GM12878 (cell line): ENCODE results near the gene ROR2. TPM values are rescaled to one million over a fixed set of nuclear protein-coding genes. Genes with fewer than 3 reads are reported as not detected.
A peak's percentile ranks its signal among the peaks of the same experiment; 100 is the strongest.

Source experiments
- ATAC-seq: fragments of 200-7000 bp; cut with Tn5 transposase; 3 replicates; pipeline ENCODE4 v1.9.1; 2020; ENCODE audit warnings: mild to moderate bottlenecking, moderate library complexity
- BruUV-seq: library from RNA; stranded (reverse); fragments of 400-500 nt; replicated peaks from 2 replicates; lab custom pipeline; 2021; lab: Mats Ljungman, UMichigan
- CTCF ChIA-PET: fragments of 300-600 bp; sonication (Branson Sonifier 250); formaldehyde crosslinking; extraction: SDS; loops from one replicate; lab custom pipeline; 2021; ENCODE audit warnings: inconsistent platforms; lab: Yijun Ruan, JAX
- POLR2A ChIA-PET: fragments of 350-600 bp; formaldehyde crosslinking; extraction: SDS; loops from one replicate; lab custom pipeline; 2021; ENCODE audit warnings: inconsistent platforms; lab: Charles Lee
- RAD21 ChIA-PET: fragments of 300-600 bp; sonication (Branson Sonifier 250); formaldehyde crosslinking; loops from one replicate; lab custom pipeline; 2023; ENCODE audit warnings: antibody characterized with exemption; ENCODE audit not compliant: unreplicated experiment; lab: Charles Lee
- SMC1A ChIA-PET: fragments of 300-600 bp; sonication (Branson Sonifier 250); formaldehyde crosslinking; loops from one replicate; lab custom pipeline; 2023; ENCODE audit not compliant: unreplicated experiment, uncharacterized antibody; lab: Charles Lee
- DNase-seq: peaks from one replicate; pipeline ENCODE4 v3.0.0-alpha.2; 2011; ENCODE audit warnings: low read depth, low spot score
- FAIRE-seq: peaks from 3 replicates; lab custom pipeline; 2011; peaks lifted over from hg19 to GRCh38; lab: Jason Lieb, UNC
- H2AFZ ChIP-seq: 2 replicates; pipeline ENCODE4 v1.6.0; 2011; ENCODE audit warnings: low read depth, low read length, control low read depth; ENCODE audit not compliant: control insufficient read depth
- H3K27ac ChIP-seq: 2 replicates; pipeline ENCODE4 v1.5.1; 2011; ENCODE audit warnings: control low read depth; ENCODE audit not compliant: control insufficient read depth, insufficient read depth
- H3K27me3 ChIP-seq, 2 experiments: replicated peaks in 1 of 2; 2 replicates each; pipeline versions ENCODE4 v1.6.0 to v1.6.1; 2011; ENCODE audit warnings: low read length in 1 of 2; ENCODE audit not compliant: control insufficient read depth in 2 of 2, insufficient read depth in 2 of 2
- H3K36me3 ChIP-seq, 2 experiments: 2 replicates each; pipeline ENCODE4 v1.5.1; 2011; ENCODE audit warnings: low read length in 1 of 2; ENCODE audit not compliant: control insufficient read depth in 2 of 2, insufficient read depth in 2 of 2
- H3K4me1 ChIP-seq: 2 replicates; pipeline ENCODE4 v1.6.1; 2011; ENCODE audit warnings: mild to moderate bottlenecking, low read length, moderate library complexity, mixed read lengths; ENCODE audit not compliant: control insufficient read depth, insufficient read depth
- H3K4me2 ChIP-seq: 2 replicates; pipeline ENCODE4 v1.6.0; 2011; ENCODE audit warnings: control low read depth; ENCODE audit not compliant: control insufficient read depth, insufficient read depth
- H3K4me3 ChIP-seq: fragments of 200-600 bp; sonication (generic); 2 replicates; pipeline ENCODE4 v1.5.1; 2016
- H3K79me2 ChIP-seq: 2 replicates; pipeline ENCODE4 v1.6.0; 2011; ENCODE audit warnings: low read length; ENCODE audit not compliant: control insufficient read depth, insufficient read depth
- H3K9ac ChIP-seq: 2 replicates; pipeline ENCODE4 v1.8.0; 2011; ENCODE audit warnings: low read length, control low read depth, mixed read lengths; ENCODE audit not compliant: control insufficient read depth, insufficient read depth
- H3K9me3 ChIP-seq: replicated peaks from 3 replicates; pipeline ENCODE4 v1.5.1; 2011; ENCODE audit warnings: mild to moderate bottlenecking, low read length; ENCODE audit not compliant: control insufficient read depth, insufficient read depth
- H4K20me1 ChIP-seq: 2 replicates; pipeline ENCODE4 v1.6.0; 2011; ENCODE audit not compliant: control insufficient read depth, insufficient read depth
- CHD4 ChIP-seq: fragments of 200-600 bp; sonication (generic); IDR thresholded peaks from 2 replicates; pipeline ENCODE4 v1.6.1; 2016; ENCODE audit warnings: mild to moderate bottlenecking
- FOS ChIP-seq: IDR thresholded peaks from 3 replicates; pipeline ENCODE4 v1.6.1; 2011; ENCODE audit warnings: borderline replicate concordance; ENCODE audit not compliant: insufficient read length; ENCODE audit errors: extremely low read depth
- GABPA ChIP-seq: IDR thresholded peaks from 2 replicates; pipeline ENCODE4 v1.6.1; 2014; ENCODE audit warnings: antibody characterized with exemption, low read depth, mild to moderate bottlenecking, inconsistent platforms
- IRF4 ChIP-seq: IDR thresholded peaks from 2 replicates; pipeline ENCODE4 v1.6.1; 2011; ENCODE audit warnings: low read depth, low read length
- MYB ChIP-seq: fragments of 150-350 bp; IDR thresholded peaks from 2 replicates; pipeline ENCODE4 v1.6.1; 2014; ENCODE audit warnings: mild to moderate bottlenecking, low read depth, low read length, borderline replicate concordance
- RUNX3 ChIP-seq: IDR thresholded peaks from 2 replicates; pipeline ENCODE4 v1.6.1; 2012; ENCODE audit warnings: low read length, inconsistent platforms
- SUZ12 ChIP-seq: fragments of 200-600 bp; sonication (generic); IDR thresholded peaks from one replicate; pipeline ENCODE4 v1.6.1; 2018; ENCODE audit warnings: antibody characterized with exemption, mild to moderate bottlenecking; ENCODE audit not compliant: unreplicated experiment
- ZNF24 ChIP-seq: fragments of 450-650 bp; IDR thresholded peaks from 2 replicates; pipeline ENCODE4 v1.6.1; 2017; ENCODE audit warnings: antibody characterized with exemption, mild to moderate bottlenecking
- ZNF622 ChIP-seq: fragments of 450-650 bp; IDR thresholded peaks from 2 replicates; pipeline ENCODE4 v1.6.1; 2017; ENCODE audit warnings: mild to moderate bottlenecking, inconsistent platforms
- WGBS: methylation state at CpG from one replicate; pipeline ENCODE4 v1.1.6; 2016; ENCODE audit warnings: low lambda C conversion rate; ENCODE audit not compliant: insufficient replicate concordance, insufficient coverage; ENCODE audit errors: missing lambda C conversion rate; 5-methylcytosine and 5-hydroxymethylcytosine counted together
- in situ Hi-C: fragments of 300-500 bp; cut with MboI; formaldehyde crosslinking; loops from 9 replicates; pipeline ENCODE4 v1.14.3; 2018; ENCODE audit warnings: mixed read lengths
- intact Hi-C: fragments of 100-400 bp; cut with micrococcal nuclease; formaldehyde crosslinking; loops from one replicate; pipeline ENCODE4 v1.14.2; 2022; ENCODE audit not compliant: unreplicated experiment
- polyA plus RNA-seq, 11 experiments: library from polyadenylated mRNA; depleted of rRNA in 4 of 11; unstranded in 6 of 11; stranded (reverse) in 5 of 11; fragments of >200 nt; fragmentation: Nextera tagmentation in 4 of 11; fragmentation: Illumina TruSeq in 1 of 11; extraction: Ambion mirVana in 4 of 11; extraction: Trizol in 1 of 11; gene quantifications; 1 replicate in 1 of 11; 2 replicates in 10 of 11; pipeline versions ENCODE4 v1.2.1 to v1.2.3, GENCODE V29; 2011 to 2016; ENCODE audit warnings: inconsistent platforms in 2 of 11, missing spikeins in 2 of 11, low read depth in 1 of 11
- total RNA-seq, 4 experiments: library from RNA; depleted of rRNA in 3 of 4; stranded (reverse); fragments of >200 nt in 3 of 4; fragmentation: Illumina TruSeq in 1 of 4; extraction: Trizol in 1 of 4; gene quantifications; 2 replicates each; pipeline versions ENCODE4 v1.2.1 to v1.2.3, GENCODE V29; 2013 to 2021
- TF ChIP-seq, protein P1 (sequence below): IDR thresholded peaks from 2 replicates; pipeline ENCODE4 v1.6.1; 2012; ENCODE audit warnings: low read depth, low read length, improper control_type of control experiment
- TF ChIP-seq, protein P2 (sequence below): fragments of 450-650 bp; formaldehyde crosslinking; IDR thresholded peaks from 2 replicates; pipeline ENCODE4 v1.4.0; 2020; ENCODE audit warnings: mild to moderate bottlenecking, moderate library complexity
- TF ChIP-seq, protein P3 (sequence below): IDR thresholded peaks from 2 replicates; pipeline ENCODE4 v1.6.1; 2011; ENCODE audit warnings: low read depth, low read length, improper control_type of control experiment, borderline replicate concordance

Gene ROR2
- total and polyA plus RNA-seq, 10 of the 15 experiments (the other 5 are each of a cell fraction or from before 2014, with no cell fraction given) = 0.03 to 0.05 TPM; not detected in 8

GRCh38 chr9:91711755-91712601 is 238.1 kb downstream of the ROR2 start (continued):
- TF ChIP-seq, protein P1, sequence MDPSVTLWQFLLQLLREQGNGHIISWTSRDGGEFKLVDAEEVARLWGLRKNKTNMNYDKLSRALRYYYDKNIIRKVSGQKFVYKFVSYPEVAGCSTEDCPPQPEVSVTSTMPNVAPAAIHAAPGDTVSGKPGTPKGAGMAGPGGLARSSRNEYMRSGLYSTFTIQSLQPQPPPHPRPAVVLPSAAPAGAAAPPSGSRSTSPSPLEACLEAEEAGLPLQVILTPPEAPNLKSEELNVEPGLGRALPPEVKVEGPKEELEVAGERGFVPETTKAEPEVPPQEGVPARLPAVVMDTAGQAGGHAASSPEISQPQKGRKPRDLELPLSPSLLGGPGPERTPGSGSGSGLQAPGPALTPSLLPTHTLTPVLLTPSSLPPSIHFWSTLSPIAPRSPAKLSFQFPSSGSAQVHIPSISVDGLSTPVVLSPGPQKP = no peak
- no peak for TF ChIP-seq FOS
- TF ChIP-seq MYB = no peak
- TF ChIP-seq, protein P2, sequence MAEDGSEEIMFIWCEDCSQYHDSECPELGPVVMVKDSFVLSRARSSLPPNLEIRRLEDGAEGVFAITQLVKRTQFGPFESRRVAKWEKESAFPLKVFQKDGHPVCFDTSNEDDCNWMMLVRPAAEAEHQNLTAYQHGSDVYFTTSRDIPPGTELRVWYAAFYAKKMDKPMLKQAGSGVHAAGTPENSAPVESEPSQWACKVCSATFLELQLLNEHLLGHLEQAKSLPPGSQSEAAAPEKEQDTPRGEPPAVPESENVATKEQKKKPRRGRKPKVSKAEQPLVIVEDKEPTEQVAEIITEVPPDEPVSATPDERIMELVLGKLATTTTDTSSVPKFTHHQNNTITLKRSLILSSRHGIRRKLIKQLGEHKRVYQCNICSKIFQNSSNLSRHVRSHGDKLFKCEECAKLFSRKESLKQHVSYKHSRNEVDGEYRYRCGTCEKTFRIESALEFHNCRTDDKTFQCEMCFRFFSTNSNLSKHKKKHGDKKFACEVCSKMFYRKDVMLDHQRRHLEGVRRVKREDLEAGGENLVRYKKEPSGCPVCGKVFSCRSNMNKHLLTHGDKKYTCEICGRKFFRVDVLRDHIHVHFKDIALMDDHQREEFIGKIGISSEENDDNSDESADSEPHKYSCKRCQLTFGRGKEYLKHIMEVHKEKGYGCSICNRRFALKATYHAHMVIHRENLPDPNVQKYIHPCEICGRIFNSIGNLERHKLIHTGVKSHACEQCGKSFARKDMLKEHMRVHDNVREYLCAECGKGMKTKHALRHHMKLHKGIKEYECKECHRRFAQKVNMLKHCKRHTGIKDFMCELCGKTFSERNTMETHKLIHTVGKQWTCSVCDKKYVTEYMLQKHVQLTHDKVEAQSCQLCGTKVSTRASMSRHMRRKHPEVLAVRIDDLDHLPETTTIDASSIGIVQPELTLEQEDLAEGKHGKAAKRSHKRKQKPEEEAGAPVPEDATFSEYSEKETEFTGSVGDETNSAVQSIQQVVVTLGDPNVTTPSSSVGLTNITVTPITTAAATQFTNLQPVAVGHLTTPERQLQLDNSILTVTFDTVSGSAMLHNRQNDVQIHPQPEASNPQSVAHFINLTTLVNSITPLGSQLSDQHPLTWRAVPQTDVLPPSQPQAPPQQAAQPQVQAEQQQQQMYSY = no peak
- TF ChIP-seq ZNF24 = no peak

GRCh38 chr9:91710158-91710557 is 239.9 kb downstream of the ROR2 start:
- no peak overlapping the region for H3K27ac ChIP-seq
- no peak for FAIRE-seq
- WGBS = 24% methylated on average over 8 of the region's 8 CpGs
- H3K9me3 ChIP-seq = peaks cover 3% of the 10 kb centered on the region; the same call in 2 of the 3 replicates
- CTCF ChIA-PET = no interaction called here
- no peak overlapping the region for H3K9ac ChIP-seq
- no peak for ATAC-seq
- RAD21 ChIA-PET = no interaction called here
- DNase-seq = no peak
- H3K79me2 ChIP-seq = no peaks in the 10 kb centered on the region
- H3K4me1 ChIP-seq = peaks cover 15% of the 10 kb centered on the region
- no peaks in the 10 kb centered on the region for H4K20me1 ChIP-seq
- no peak for TF ChIP-seq SUZ12
- TF ChIP-seq IRF4 = no peak
- TF ChIP-seq GABPA = peak; percentile 43; the same call in 1 of the 2 replicates
- no peak for TF ChIP-seq CHD4
- TF ChIP-seq, protein P3, sequence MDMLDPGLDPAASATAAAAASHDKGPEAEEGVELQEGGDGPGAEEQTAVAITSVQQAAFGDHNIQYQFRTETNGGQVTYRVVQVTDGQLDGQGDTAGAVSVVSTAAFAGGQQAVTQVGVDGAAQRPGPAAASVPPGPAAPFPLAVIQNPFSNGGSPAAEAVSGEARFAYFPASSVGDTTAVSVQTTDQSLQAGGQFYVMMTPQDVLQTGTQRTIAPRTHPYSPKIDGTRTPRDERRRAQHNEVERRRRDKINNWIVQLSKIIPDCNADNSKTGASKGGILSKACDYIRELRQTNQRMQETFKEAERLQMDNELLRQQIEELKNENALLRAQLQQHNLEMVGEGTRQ = no peak
- peak; percentile 62 for TF ChIP-seq RUNX3
- no peak for TF ChIP-seq ZNF622
- in situ Hi-C loops (no loop called here), intact Hi-C loops (no loop called here)
- no TSS peak for BruUV-seq
- H3K27me3 ChIP-seq = no peaks in the 10 kb centered on the region
- H3K36me3 ChIP-seq = no peaks in the 10 kb centered on the region
- POLR2A ChIA-PET = no interaction called here
- SMC1A ChIA-PET = no interaction called here
- H3K4me3 ChIP-seq = no peak overlapping the region
- no peak overlapping the region for H3K4me2 ChIP-seq
- H2AFZ ChIP-seq = no peak overlapping the region
